ENCODE measurements around the gene KCTD20.

- TF ChIP-seq CTCF (conservative IDR thresholded peaks at IDR 0.05; ENCODE audit: low read length): no peak
- TF ChIP-seq EZH2phosphoT487 (IDR thresholded peaks at IDR 0.05; ENCODE audit: borderline replicate concordance): no peak
Measured at GRCh38 chr6:36463676-36464075, 20.9 kb downstream of the KCTD20 start.
